Stimulated activated CD8-positive, alpha-beta memory T cell treated with anti-CD3 and anti-CD28 coated beads, Interleukin-15, amount 100 ng/mL, for 24 hours (primary cell): ENCODE data around the gene RTBDN.
A peak's percentile ranks its signal among the peaks of the same experiment; 100 is the strongest.

Experiments used
- DNase-seq: peaks from one replicate; pipeline ENCODE4 v3.0.0-alpha.2; 2020; ENCODE audit warnings: low read depth

RTBDN gene

GRCh38 chr19:12792051-12792852, 42.1 kb downstream of the RTBDN start:
- no peak for DNase-seq

GRCh38 chr19:12791345-12792050, 42.9 kb downstream of the RTBDN start, which contains the start of gene JUNB:
JUNB (plus strand) TSS chr19:12791486; CDS start chr19:12791772, 286 bp downstream.
- DNase-seq, result peak; percentile 89

- no peak for DNase-seq
Measured at GRCh38 chr19:12790628-12791344, 43.6 kb downstream of the RTBDN start.

GRCh38 chr19:12789904-12790619, 44.3 kb downstream of the RTBDN start:
- DNase-seq, result peak; percentile 84

GRCh38 chr19:12789098-12789903, 45.1 kb downstream of the RTBDN start:
- DNase-seq, result no peak

GRCh38 chr19:12788682-12789097, 45.7 kb downstream of the RTBDN start:
- no peak for DNase-seq

GRCh38 chr19:12788042-12788681, 46.2 kb downstream of the RTBDN start:
- DNase-seq, result no peak

GRCh38 chr19:12787458-12787857, 46.9 kb downstream of the RTBDN start:
- DNase-seq, result no peak

GRCh38 chr19:12786952-12787351, 47.4 kb downstream of the RTBDN start:
- DNase-seq, result no peak

GRCh38 chr19:12786141-12786870, 48.1 kb downstream of the RTBDN start:
- no peak for DNase-seq

- no peak for DNase-seq
Measured at GRCh38 chr19:12785431-12786031, 48.8 kb downstream of the RTBDN start.

- DNase-seq, result no peak
Measured at GRCh38 chr19:12784871-12785430, 49.4 kb downstream of the RTBDN start.

GRCh38 chr19:12784394-12784870, 49.9 kb downstream of the RTBDN start:
- DNase-seq, result no peak

GRCh38 chr19:12783849-12784393, 50.5 kb downstream of the RTBDN start:
- DNase-seq, result no peak

GRCh38 chr19:12783291-12783848, 51.0 kb downstream of the RTBDN start:
- no peak for DNase-seq

GRCh38 chr19:12782424-12783290, 51.7 kb downstream of the RTBDN start:
- peak; percentile 83 for DNase-seq

- DNase-seq, result no peak
Measured at GRCh38 chr19:12782174-12782423, 52.3 kb downstream of the RTBDN start.
